Activated T-cell treated with anti-CD3 and anti-CD28 coated beads for 24 hours (primary cell): ENCODE measurements around the gene LTBP2.
"Not testable (repeated sequence)": the region's sequence is repeated elsewhere in the genome, so short reads cannot be mapped to it uniquely, and the experiment has no call there.

Source experiments
- DNase-seq: peaks from one replicate; pipeline ENCODE4 v3.0.0-alpha.2; 2020; ENCODE audit warnings: low read depth

LTBP2 gene

DNA sequence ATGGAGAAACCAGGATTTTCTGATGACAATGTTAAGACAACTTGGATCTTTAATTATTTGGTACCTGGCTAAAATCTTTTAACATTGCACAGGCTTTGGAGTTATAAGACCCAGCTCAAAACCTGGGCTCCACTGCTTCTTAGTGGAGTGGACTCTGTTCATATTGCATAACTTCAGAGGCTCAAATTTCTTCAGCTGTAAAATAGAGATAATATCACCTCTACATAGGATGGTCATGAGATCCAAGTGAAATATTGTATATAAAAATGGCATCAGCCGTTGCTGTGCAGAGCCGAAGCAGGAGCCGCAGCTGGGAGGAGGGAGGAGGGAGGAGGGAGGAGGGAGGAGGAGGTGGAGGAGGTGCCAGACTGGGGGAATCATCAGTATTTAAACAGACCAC is 129.5 kb downstream of the LTBP2 start:
- DNase-seq: no peak

DNA sequence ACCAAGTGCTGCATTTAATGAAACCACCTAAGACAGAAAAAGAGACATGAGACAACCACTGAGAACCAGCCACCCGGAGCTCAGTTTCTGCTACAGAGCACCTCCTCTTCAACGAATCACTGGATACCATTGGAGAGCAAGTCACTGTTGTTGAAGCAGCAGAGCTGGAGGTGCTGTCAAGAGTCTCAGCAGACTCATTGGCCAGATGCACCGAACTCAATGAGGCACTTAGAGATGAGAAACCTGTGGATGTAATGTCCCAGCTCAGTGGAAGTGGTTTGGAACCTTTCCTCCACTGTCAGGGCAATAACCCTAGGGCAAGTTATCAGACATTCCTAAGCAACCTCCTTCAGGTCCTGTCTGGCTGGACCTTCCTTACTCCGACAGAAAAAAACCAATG is 132.0 kb downstream of the LTBP2 start:
- no peak for DNase-seq

DNA sequence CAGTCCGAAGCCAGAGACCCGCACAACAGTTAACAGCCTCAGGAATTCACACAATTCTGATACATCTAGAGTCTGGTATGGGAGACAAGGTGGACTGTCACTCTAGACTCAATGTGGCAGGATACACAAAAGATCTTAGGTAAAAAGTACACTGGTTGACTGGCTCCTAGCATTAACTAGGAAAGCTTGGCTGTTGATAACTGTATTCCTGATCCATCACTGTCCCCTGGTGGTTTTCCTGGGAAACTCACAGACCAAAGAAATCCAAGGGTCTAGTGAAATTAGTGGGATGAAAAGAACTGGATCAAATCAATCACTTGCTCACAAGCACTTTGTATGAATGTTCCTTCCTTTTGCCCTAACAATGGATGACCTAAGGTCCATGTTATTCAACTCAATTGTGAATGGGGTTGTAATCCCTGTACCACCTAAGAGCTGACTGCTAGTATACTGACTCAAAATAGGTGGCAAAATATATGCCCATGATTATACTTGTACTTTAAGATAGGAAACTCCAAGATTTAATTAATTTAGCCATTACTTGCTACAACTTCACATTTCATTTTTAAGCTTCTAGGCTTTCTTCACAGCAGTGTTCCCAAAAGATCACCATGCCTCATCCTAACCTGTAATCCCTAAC is 132.9 kb downstream of the LTBP2 start:
- no peak for DNase-seq

DNA sequence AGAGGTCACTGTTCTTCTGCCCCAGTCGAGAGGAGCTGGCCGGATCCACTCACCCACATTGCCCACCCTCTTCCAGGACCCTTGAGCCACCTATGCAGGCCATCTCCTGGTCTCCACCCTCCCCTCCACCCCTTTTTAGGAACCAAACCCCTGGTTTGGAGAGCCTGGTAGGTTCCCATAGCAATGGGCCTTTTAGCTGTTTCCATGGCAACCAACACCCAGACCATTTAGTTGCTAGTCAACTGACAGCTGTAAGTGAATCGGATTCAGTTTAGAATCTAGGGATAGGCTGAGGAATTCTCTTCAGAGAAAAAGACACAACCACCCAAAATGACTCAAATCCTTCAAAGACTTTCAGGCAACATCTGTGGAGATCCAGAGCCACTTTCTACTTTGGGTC is 135.4 kb downstream of the LTBP2 start:
- no peak for DNase-seq

DNA sequence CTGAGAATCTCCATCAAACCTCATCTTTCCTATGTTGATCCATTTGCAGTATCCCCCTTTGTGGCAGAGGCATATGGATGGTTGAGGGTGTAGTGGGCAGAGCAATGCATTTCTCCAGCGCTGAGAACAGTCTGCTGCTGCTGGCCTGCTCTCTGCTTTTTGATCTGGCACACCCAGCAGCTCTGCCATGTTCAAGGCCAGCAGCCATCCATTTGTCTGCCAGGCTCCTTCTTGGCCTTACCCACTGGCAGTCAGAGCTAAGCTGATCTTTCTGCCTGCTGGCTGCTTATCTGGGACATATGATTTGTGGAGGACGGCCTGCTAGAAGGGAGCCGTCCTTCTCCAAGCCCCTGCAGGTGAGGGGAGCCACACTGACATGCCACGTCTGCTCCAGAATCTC is 135.9 kb downstream of the LTBP2 start:
- DNase-seq: no peak

DNA sequence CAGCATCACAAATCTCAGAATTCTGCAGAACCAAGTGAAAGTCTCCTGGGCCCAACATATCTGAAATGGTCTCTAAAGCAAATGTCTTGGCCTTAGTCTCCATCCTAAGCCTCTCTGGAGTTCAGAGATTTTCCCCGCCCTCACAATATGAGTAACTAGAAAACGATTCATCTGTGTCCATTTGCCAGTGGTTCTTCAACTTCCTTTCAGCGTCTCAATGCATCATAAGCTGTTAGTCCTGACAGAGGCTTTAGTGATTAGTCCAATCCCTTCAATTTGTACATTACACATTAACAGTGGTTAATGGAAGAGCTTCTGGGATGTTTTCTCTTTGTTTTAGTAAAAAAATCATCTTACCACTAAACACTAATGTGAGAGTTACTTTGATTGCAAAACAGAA is 136.4 kb downstream of the LTBP2 start:
- no peak for DNase-seq

DNA sequence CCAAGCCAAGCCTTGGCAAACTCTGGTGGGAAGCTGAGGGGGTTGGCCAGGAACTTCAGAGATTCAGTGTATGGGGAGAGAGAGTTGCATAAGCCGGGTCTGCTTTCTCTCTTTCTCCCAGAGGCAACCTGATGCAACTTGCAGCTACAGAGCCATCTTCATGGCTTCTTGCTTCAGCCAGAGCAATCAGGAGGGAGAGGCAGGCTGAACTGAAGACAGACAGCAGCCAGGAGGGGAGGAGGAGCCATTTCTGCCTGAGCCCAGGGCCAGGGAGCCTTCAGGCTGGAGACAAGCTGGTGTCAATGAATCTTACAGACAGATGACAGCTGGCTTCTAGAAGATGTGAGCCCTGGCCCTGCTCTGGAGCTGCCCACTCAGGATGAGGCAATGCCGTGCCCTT is 137.7 kb downstream of the LTBP2 start:
- DNase-seq: no peak

DNA sequence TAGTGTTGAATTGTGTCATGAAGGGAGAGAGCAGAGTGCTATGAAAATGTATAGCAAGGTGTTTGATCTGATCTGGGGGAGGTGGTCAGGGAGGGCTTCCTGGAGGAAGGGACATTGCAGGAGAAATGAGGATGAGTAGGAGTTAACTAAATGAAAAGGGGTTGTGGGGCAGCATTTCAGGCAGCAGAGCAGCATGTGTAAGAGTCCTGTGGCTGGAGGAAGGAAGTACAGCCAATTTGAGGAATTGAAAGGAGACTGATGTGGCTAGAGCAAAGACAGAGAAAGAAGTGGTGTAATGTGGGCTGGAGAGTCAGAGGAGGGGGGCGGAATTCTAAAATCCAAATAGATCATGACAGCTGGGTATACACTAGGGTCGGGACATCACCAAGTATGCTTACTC is 139.4 kb downstream of the LTBP2 start:
- no peak for DNase-seq

DNA sequence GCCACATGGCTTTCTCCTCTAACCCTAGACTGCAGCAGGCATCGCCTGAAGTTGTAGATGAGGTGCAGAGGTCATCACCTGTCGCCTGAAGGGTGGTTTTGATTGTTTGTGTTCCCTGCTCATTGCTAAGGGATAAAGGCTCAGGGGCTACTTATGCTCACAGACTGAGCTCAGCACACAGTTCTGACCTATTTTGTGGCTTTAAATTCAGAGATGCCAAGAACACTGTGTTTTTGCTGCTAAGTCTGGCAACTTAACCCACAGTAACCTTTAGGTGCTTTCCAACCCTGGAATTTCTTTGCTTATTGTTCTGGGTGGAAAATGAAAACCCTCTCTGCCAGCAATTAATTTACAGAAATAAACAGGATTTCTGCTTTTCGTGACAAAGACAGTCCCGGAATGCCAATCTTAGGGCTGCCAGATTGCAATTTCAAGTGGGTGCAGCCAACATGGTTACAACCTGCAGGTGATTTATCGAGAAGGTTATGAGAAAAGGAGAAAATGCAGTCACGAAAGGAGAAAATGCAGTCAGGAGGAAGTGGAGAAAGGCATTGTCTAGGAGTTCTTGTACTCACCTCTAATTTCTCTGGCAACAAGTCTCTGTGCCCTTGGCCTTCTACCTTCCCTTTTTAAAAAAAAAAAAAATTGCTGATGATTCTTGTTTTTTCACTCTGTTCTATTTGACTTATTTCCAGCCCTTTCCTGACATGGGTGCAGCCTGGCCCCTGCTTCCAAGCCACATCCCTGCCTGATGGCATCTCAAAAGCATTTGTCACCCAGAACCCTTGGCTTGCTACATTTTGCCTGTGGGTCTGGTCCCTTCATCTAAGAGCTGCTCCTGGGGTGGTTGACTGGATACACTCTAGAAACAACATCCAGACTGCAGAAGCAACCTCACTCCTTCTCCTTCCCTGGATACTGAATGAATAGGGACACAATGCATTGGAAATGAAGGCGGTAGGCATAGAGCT is 142.2 kb downstream of the LTBP2 start:
- no peak for DNase-seq

DNA sequence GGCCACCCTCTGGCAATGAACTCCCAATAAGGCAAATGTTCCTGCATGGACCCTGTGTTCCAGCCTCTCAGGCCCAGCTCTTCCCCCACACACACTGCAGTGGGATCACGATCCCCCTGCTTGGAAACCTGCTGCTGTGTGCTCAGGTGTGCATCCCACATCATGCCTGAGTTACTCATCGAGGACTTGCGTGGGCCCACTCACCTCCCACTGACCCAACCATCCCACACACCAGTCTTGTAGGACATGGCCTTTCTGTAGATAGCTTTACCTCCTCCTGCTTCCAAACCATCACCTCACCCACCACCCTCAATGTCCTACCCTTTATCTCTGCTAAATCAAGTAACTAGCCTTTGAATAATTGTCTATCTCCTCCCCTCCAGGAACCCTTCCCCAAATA is 143.5 kb downstream of the LTBP2 start:
- DNase-seq: no peak

DNA sequence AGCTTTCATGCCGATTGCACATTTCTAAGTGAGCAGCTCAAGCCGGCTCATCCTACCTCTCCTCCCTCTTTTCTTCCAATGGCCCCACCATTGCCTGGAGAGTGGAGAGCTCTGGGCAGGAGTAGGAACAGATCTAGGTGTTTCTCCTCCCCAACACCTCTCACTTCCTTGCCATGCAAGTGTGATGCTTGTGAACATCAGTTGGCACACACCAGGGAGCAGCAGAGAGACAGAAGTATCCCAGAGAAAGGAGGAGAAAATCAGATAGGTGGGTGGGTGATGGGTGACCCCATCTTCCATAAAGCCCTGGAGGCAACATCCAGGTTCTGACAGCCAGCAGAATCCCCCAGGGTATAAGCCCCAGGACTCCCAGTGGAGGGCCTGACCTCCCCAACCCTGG is 146.7 kb downstream of the LTBP2 start:
- DNase-seq: no peak

DNA sequence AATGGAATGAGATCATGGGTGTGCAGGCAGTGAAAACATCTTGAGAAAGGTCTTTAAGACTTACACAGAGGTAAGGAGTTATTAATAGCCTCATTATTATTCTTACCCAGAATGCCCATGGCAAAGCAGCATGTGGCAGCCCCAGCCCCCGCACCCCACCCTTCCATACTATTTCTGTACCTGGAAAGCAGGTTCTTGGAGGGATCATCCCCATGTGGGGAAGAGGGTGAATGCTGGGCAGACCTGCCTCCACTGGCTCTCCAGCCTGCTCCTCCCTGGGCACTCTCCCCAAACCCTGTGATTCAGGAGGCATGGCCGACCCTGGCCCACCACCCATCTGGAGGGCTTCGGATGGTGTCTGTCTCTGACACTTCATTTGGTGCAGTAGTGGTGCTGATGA is 147.3 kb downstream of the LTBP2 start:
- no peak for DNase-seq

DNA sequence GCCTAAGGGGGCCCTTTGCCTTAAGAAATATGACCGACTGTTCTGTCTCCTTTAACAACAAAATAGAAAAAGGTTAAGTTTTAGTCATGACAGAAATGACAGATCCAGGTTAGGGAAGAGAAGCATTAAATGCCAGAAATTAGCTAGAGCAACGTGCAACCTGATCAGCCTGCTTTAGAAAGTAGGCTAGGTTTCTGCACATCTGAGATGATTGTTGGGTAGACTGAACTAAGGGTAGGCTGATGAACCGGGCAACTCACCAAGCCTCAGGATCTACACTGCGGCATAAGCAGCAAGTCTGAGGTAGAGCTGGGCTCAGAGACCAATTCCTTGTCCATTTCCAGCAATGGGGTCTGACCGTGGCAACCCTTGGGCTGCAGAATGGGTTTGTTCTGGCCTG is 148.3 kb downstream of the LTBP2 start:
- DNase-seq: no peak

DNA sequence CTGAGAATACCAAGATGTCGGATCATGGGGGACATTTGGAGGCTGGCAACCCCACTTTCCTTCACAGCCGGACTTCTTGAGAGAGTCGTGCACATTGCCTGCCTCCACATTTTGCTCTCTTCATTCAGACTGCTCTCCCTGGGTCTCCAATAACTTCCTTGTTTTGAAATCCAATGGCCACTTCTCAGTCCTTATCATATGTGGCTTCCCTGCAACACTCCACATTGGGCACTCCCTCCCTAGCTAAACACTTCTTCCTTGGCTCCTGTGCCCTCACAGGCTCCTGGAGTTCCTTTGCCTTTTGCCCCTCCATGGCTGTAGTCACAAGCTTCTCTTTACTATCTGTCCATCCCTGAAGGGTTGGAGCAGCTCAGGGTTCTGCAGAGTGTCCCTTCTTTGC is 149.0 kb downstream of the LTBP2 start:
- no peak for DNase-seq

DNA sequence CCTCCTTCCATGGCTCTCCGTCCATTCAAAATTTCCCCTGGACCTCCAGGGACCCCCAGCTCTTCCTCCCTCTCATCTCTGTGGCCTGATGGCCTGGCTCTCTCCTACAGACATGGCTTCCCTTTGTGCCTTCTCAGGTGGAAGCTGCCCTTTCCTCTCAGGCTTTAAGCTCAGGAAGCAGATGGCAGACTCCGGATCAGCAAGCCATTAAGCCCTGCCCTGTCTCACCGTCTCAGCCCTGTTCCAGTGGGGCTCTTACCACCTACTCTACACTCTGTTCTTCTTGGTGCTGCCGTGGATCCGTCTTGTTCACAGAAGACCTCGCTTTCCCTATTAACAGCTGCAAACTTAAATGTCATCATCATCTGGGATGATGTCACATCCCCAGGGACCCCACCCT is 152.1 kb downstream of the LTBP2 start:
- DNase-seq: no peak

DNA sequence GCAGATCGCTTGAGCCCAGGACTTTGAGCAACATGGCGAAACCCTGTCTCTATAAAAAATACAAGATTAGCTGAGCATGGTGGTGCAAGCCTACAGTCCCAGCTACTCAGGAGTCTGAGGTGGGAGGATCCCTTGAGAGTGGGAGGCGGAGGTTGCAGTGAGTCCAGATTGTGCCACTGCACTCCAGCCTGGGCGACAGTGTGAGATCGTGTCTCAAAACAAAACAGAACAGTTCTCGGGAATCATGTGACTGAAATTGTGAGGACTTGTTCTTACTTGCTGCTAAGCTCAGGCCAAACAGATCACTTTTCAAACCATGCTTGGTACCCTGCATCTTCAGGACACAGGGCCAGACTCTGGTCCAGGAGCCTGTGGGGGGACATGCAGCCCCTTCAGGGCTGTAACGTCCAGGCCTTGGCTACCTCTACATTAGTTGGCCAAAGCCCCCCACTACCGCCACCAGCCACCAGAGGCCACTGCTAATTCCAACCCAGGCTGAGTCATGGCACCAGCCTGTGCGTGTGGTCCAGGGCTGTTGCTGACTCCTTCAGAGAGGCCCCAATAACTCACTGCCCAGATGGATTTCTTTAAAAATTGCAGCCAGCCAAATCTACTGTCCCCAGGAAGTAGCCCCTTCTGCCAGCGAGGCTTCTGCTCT is 152.6 kb downstream of the LTBP2 start:
- no peak for DNase-seq

DNA sequence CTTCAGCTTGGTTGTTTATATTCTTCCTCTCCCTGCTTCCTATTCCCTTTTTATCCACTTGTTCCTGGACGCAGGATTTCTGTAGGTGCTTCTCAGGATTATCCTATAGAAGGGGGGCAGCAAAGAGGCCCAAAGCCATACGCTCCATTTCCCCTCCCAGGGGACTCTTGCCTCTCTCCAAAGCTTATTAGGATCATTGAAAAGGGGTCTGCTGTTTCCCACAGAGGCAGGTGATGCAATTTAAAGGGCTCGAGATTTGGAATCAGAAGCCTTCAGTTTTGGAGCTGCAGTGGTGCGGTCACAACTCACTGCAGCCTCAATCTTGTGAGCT is 154.5 kb downstream of the LTBP2 start:
- no peak for DNase-seq

DNA sequence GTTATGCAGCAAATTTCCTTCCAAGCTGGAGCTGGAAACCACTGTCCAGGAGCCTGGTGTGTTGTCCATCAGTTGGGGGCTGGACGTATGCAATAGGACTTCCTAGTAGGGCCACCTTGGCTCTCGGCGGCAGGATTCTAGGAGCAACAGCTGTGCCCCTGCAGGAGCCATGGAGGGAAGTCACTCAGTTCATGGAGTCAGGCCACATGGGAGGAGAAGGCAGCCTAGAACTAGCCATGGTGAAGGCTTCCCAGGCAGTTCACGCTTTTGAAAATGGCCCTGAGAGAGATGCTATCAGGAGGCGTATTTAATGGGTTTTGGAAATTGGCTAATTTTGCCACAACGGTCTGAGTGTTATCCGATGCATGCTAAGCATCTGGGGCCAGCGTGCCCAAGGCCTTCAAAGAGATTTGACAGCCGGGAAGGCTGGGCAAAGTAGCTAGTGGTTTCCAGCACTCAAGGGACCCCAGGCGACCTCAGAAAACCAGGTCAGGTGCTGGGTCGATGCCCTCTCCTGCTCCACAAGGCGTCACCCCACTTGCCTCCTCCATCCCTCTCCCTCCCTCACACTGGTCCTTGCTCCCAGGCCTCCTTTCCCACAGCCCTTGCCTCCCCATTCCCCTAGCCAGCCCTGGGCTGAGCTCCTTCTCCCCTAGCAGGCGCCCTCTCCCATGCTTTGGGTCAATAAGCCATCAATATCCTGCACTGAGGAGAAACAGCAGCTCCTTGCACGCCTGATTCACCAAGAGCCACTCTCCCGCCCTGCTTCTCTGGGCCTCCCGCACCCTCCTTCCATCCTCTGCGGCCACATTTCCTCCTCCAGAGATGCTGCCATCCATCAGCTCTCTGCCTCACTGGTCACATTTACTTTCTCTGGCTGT is 155.1 kb downstream of the LTBP2 start:
- no peak for DNase-seq

DNA sequence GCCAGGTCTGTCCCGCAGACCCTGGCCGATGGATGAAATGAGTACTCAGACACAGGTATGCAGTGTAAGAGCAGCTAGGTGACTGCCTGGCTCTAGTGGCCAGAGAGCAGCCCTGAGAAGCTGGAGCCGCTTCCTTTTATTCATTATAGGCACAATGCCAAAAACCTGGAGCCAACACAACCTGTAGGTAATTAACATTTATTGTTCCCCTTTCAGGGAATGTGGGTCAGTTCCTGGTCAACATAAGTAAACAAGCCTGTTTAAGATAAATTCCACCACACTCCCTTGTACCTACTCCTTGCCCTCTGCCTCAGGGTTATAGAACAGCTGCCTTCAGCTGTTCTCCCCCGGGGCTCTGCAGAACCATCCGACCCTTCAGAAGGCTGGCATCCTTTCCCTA is 157.6 kb downstream of the LTBP2 start:
- not testable (repeated sequence) for DNase-seq
